Measurements from ENCODE around the gene PFN2.

- no peak for TF ChIP-seq POLR2A (IDR thresholded peaks at IDR 0.05)
- TF ChIP-seq CTCF (IDR thresholded peaks at IDR 0.05) = no peak
Observed at GRCh38 chr3:149919509-149919908, 51.2 kb downstream of the PFN2 start.
